HG03025 (cell line): ENCODE measurements around the gene EVA1B.

Source experiments
- ATAC-seq: cut with Tn5 transposase; IDR thresholded peaks from one replicate; pipeline ENCODE4 v1.9.1; 2021; ENCODE audit warnings: mild to moderate bottlenecking, moderate library complexity; ENCODE audit not compliant: unreplicated experiment, low FRiP score

The EVA1B gene, protein sequence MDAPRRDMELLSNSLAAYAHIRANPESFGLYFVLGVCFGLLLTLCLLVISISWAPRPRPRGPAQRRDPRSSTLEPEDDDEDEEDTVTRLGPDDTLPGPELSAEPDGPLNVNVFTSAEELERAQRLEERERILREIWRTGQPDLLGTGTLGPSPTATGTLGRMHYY

DNA sequence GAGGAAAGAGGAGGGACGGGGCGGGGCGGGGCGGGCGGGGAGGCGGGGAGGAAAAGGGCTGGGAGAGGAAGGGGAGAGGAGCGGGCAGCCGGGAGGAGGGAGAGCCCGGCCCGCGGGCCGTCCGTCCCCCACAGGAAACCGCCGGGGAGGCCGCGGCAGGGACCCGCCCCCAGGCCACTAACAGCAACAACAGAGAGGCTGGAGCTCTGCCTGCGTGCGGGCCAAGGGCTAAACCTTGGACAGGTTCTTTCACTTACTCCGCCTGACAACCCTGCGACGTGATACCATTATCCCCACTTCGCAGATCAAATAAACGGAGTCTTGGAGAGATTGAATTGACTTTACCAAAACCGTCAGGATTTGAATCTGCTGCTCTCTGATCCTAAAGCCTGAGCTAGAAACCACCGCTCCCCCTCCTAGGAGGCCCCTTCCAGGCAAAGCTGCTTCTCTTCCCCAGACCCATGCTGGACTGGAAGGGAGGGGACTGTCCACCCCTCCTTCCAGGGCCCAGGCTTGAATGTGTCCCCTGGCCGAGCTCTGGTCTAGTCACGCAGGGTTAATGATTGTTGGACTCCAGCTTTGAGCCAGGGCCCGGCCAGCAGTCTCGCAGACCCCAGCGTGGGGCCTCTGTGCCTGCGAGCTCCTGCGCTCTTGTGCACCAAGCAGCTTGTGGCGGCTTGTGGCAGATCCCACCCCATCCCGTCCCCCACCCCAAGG is at the start of gene EVA1B:
EVA1B (minus strand) TSS at position 10 of the 717 bp plus-strand sequence. CDS start 608 bp downstream, outside the sequence.
- no peak for ATAC-seq

DNA sequence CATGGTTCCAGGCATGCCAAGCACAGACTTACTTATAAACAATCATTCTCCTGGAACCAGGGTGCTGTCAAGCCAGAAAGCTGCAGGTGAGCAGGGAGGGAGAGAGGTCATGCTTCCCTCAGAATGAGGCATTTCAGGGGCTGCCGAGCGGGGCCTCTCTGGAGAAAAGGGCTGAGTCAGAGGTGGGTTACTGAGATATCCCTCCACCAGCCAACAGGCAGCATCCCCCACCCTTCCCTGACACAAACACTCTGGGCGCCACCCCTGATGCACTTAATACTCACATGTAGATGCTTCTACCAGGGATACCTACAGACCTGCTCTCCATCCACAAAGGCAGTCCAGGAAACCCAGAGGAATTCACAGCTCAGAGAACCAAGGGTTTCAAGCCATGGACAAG is 49.2 kb upstream of the EVA1B start:
- ATAC-seq = no peak

GRCh38 chr1:36369061-36369861 is 45.8 kb upstream of the EVA1B start:
- no peak for ATAC-seq

GRCh38 chr1:36367798-36368197 is 44.4 kb upstream of the EVA1B start:
- no peak for ATAC-seq

- no peak for ATAC-seq
Observed at GRCh38 chr1:36367066-36367465, 43.6 kb upstream of the EVA1B start.

GRCh38 chr1:36366091-36366661 is 42.7 kb upstream of the EVA1B start:
- no peak for ATAC-seq

DNA sequence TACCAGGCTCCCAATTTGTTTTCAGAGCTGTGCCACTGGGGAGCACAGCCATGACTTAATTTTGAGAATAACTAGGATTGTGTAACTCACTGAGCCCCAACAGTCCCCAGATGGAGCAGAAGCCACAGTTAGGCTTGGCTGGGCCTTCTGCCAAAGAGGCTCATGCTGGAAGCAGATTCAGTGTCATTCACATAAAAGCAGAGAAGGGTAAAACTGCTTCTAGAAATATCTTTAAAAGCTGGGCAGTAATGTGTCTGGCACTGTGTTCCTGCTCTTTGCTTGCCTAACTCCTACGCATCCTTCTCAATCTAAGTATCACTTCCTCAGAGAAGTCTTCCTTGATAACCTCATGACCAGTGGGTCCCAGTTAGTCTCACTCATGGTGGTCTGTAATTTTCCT is 41.9 kb upstream of the EVA1B start:
- ATAC-seq = no peak

- no peak for ATAC-seq
Observed at GRCh38 chr1:36359911-36360550, 36.6 kb upstream of the EVA1B start.

DNA sequence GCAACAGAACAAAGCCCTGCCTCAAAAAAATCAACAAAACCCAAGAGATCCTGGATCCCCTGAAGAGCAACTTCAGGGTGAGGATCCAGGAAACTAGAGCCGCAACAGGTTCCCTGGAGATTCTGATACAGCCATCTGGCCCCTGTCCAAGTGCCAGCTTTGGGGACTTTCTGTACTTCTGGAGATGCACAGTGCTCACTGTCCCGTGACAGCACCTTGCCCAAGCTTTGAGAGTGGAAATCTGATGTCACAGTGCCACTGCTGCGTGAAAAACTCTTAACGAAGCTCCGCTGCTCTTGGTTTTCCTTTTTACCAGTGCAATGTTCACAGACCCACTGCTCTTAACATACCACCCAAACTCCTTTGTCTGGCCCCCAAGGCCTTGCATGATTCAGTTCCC is 35.9 kb upstream of the EVA1B start:
- no peak for ATAC-seq

GRCh38 chr1:36358514-36359084 is 35.2 kb upstream of the EVA1B start:
- ATAC-seq = no peak

DNA sequence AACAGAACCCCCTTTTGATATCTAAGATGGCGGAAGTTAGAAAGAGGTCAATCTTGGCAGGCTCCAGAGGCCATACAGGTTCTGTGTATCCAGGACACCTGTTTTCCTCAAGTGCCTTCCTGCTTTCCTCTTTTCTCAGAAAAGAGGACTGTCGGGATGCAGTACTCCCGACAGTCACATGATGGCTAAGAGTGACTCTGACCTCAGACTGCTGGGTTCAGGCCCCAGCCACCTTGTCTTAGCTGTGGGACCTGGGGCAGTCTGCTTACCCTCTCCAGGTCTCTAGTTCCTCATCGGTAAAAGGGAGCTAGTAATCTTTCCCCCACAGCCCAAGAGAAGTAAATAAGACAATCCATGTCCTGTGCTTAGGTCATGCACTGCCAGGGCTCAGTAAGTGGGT is 32.4 kb upstream of the EVA1B start:
- no peak for ATAC-seq

- no peak for ATAC-seq
Observed at GRCh38 chr1:36354486-36354885, 31.0 kb upstream of the EVA1B start.

DNA sequence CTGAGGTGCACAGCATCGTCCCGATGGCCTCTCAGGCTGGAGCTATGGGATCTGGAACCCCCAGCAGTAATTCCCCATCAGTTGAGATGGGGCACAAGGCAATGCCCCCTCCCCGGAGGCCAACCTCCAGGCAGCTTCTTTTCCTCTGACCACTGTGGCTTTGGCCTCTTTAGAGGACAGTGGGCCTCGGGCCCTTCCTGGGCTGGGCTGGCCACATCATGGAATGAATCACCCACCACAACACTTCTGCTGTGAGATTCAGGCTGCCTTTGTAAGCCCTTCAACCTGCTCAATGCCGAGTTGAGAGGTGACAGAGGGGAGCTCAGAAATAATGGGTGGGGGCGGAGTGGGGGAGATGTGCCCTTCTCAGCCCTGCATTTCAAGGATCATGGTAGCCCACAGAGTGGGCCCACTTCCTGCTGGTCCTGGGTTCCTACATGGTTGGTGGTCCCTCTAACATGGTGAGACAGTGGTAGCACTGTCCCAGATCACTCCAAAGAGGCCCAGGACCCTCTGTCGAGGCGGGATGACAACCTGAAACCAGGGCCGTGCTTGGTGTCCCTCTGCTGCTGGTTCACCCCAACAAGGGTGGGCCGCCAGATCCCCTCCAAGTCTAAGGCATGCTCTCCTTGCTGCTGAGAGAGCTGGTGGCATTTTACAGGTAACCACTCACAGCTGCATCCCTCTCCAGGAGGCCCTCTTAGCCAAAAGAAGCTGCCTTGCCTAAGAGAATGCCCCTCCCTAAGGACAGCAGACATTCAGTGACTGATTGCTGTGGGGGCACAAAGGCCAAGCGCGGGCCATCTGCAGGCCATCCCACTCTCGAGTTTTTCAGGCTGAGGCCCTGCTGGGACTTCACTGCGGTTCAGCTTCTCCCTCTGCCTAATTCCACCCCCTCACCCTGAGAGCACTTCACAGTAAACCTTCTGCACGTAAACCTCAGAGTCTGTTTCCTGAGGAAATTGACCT is 29.7 kb upstream of the EVA1B start:
- no peak for ATAC-seq

DNA sequence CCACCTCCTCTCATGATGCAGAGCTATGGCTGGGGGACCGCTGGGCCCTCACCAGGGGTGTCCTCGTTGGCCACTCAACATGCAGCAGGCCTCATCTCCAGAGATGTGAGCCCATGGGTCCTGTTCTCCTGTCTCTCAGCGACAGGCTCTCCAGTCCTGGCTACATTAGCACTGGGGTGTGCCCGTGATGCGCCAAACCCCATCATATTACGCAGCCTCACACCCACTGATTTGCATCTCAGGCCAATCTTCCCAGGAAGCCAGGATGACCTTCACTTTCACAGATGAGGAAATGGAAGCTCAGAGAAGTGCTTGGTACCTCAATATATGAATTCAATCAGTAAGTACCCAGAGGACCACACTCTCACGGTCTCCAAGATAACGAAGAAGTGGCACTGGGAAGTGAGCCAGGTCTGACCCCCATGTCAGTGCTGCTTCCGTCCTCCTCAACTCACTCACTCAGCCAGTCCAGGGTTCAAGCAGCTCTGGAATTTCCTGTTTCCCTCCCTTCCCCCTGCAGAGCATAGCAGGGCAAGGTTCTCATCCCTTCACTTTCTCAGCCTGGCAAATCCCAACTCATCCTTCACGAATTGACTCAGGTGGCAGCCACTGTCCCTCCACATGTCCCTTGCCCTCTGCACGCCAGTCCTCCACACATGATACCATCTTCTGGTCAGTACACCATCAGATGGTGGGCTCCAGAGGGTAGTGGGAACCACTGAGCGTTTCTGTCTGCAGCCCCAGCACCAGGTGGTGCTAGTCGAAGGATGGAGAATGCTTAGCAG is 28.9 kb upstream of the EVA1B start:
- no peak for ATAC-seq

- ATAC-seq = no peak
Observed at GRCh38 chr1:36351227-36351977, 28.0 kb upstream of the EVA1B start.

- no peak for ATAC-seq
Observed at GRCh38 chr1:36350659-36351226, 27.3 kb upstream of the EVA1B start.

DNA sequence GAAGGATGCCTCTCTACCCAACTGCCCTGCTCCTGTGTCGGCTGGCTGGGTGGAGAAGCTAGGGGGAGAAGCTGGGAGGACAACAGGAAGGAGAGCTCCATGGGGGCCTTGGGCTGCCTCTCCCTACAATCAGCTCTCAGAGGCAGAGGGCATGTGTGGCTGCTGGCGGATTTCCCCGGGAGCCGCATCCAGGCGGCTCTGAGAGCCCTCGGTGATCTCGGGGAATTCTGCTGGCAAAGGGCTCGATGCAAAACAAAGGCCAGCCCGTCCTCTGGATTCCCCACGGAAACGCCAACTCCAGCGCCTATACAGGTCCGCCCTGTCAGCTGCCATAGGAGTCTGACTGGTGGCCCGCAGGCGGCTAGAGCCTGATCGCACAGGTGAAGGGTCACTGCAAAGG is 26.4 kb upstream of the EVA1B start:
- ATAC-seq = no peak
